Endothelial cell of umbilical vein (primary cell): ENCODE data around the gene USP12. TPM values are rescaled to one million over a fixed set of nuclear protein-coding genes. Genes with fewer than 3 reads are reported as not detected.

Experiments
- BruUV-seq: library from RNA; stranded (reverse); fragments of 400-500 nt; replicated peaks from 2 replicates; lab custom pipeline; 2021; lab: Mats Ljungman, UMichigan
- CTCF ChIA-PET: fragments of 300-600, 350-600 bp; sonication (Branson Sonifier 250); formaldehyde crosslinking; loops from one replicate; lab custom pipeline; 2021; ENCODE audit warnings: antibody characterized with exemption, inconsistent platforms; lab: Charles Lee
- POLR2A ChIA-PET: fragments of 300-600, 350-600 bp; sonication (Branson Sonifier 250); formaldehyde crosslinking; loops from one replicate; lab custom pipeline; 2021; ENCODE audit warnings: antibody characterized with exemption, inconsistent platforms; lab: Charles Lee
- DNase-seq: peaks from one replicate; pipeline ENCODE4 v3.0.0-alpha.2; 2011; ENCODE audit warnings: low read depth, low spot score
- FAIRE-seq: peaks from 2 replicates; lab custom pipeline; 2011; peaks lifted over from hg19 to GRCh38; lab: Jason Lieb, UNC
- H2AFZ ChIP-seq: 2 replicates; pipeline ENCODE4 v1.6.0; 2012; ENCODE audit warnings: low read depth, low read length, control low read depth, inconsistent platforms
- H3K27ac ChIP-seq: 2 replicates; pipeline ENCODE4 v1.5.1; 2011; ENCODE audit warnings: low read depth, mild to moderate bottlenecking, control low read depth, low read length, moderate library complexity; ENCODE audit not compliant: insufficient read depth
- H3K27me3 ChIP-seq, 2 experiments: 2 replicates each; pipeline versions ENCODE4 v1.6.0 to v1.6.1; 2011; ENCODE audit warnings: low read length in 2 of 2, mixed read lengths in 1 of 2; ENCODE audit not compliant: control insufficient read depth in 2 of 2, insufficient read depth in 2 of 2
- H3K36me3 ChIP-seq, 2 experiments: 2 replicates in 1 of 2; 3 replicates in 1 of 2; pipeline ENCODE4 v1.5.1; 2011; ENCODE audit warnings: low read length in 2 of 2, mild to moderate bottlenecking in 1 of 2, moderate library complexity in 1 of 2; ENCODE audit not compliant: control insufficient read depth in 2 of 2, insufficient read depth in 2 of 2; ENCODE audit errors: extremely low read depth in 1 of 2
- H3K4me1 ChIP-seq: 3 replicates; pipeline ENCODE4 v1.5.1; 2011; ENCODE audit warnings: mild to moderate bottlenecking, low read length; ENCODE audit not compliant: control insufficient read depth, insufficient read depth; ENCODE audit errors: extremely low read depth
- H3K4me2 ChIP-seq: 2 replicates; pipeline ENCODE4 v1.6.1; 2011; ENCODE audit warnings: low read length, control low read depth, mixed read lengths; ENCODE audit not compliant: insufficient read depth
- H3K4me3 ChIP-seq, 3 experiments: fragments of 200-600 bp in 1 of 3; sonication (generic), shearing (Covaris generic) in 1 of 3; replicated peaks in 1 of 3; 2 replicates each; pipeline ENCODE4 v1.5.1; 2011 to 2016; ENCODE audit warnings: control low read depth in 3 of 3, low read length in 3 of 3, mild to moderate bottlenecking in 2 of 3, inconsistent platforms in 1 of 3, low read depth in 1 of 3, moderate library complexity in 1 of 3; ENCODE audit not compliant: insufficient read depth in 1 of 3
- H3K79me2 ChIP-seq: 2 replicates; pipeline ENCODE4 v1.6.0; 2012; ENCODE audit warnings: low read length, inconsistent platforms; ENCODE audit not compliant: control insufficient read depth, insufficient read depth
- H3K9ac ChIP-seq: replicated peaks from 2 replicates; pipeline ENCODE3; 2011; ENCODE audit warnings: low read length, control low read depth; ENCODE audit not compliant: insufficient read depth; ENCODE audit errors: extremely low read depth
- H3K9me1 ChIP-seq: replicated peaks from 3 replicates; pipeline ENCODE4 v1.6.0; 2011; ENCODE audit warnings: mild to moderate bottlenecking, low read length; ENCODE audit not compliant: control insufficient read depth, insufficient read depth; ENCODE audit errors: extremely low read depth
- H3K9me3 ChIP-seq: replicated peaks from 2 replicates; pipeline ENCODE4 v1.5.1; 2012; ENCODE audit warnings: low read length, inconsistent platforms; ENCODE audit not compliant: control insufficient read depth, insufficient read depth
- H4K20me1 ChIP-seq: replicated peaks from 2 replicates; pipeline ENCODE3; 2011; ENCODE audit warnings: mild to moderate bottlenecking, low read length; ENCODE audit not compliant: control insufficient read depth, insufficient read depth; ENCODE audit errors: extremely low read depth
- CTCF ChIP-seq, 2 donors: IDR thresholded peaks; 1 replicate in 1 of 2; 2 replicates in 1 of 2; pipeline ENCODE4 v1.5.1; 2011; ENCODE audit warnings: low read length in 2 of 2, mild to moderate bottlenecking in 2 of 2, moderate library complexity in 2 of 2, control low read depth in 1 of 2, inconsistent platforms in 1 of 2, low read depth in 1 of 2; ENCODE audit not compliant: insufficient read depth in 1 of 2; ENCODE audit errors: extremely low read depth in 1 of 2
- EZH2 ChIP-seq: IDR thresholded peaks from 2 replicates; pipeline ENCODE4 v1.6.1; 2012; ENCODE audit warnings: borderline replicate concordance, low read depth, mild to moderate bottlenecking, moderate library complexity, low read length, inconsistent platforms; ENCODE audit not compliant: severe bottlenecking
- FOS ChIP-seq: IDR thresholded peaks from 2 replicates; pipeline ENCODE4 v1.6.1; 2011; ENCODE audit warnings: mild to moderate bottlenecking, low read length, moderate library complexity, borderline replicate concordance; ENCODE audit not compliant: insufficient read depth
- GATA2 ChIP-seq: IDR thresholded peaks from 2 replicates; pipeline ENCODE4 v1.7.0; 2011; ENCODE audit warnings: low read depth, mild to moderate bottlenecking, moderate library complexity, mixed read lengths, low read length; ENCODE audit not compliant: insufficient read length, insufficient read depth
- JUN ChIP-seq: IDR thresholded peaks from 2 replicates; pipeline ENCODE4 v1.6.1; 2011; ENCODE audit warnings: borderline replicate concordance, low read depth; ENCODE audit not compliant: insufficient read length, insufficient read depth
- MAX ChIP-seq: IDR thresholded peaks from 2 replicates; pipeline ENCODE4 v1.6.1; 2011; ENCODE audit not compliant: insufficient read depth, insufficient read length
- MYC ChIP-seq: IDR thresholded peaks from one replicate; pipeline ENCODE4 v1.6.1; 2011; ENCODE audit warnings: mild to moderate bottlenecking, low read depth, low read length
- POLR2A ChIP-seq: IDR thresholded peaks from 2 replicates; pipeline ENCODE4 v1.6.1; 2012; ENCODE audit warnings: low read depth, mild to moderate bottlenecking, control low read depth, low read length
- POLR2AphosphoS5 ChIP-seq: IDR thresholded peaks from 2 replicates; pipeline ENCODE4 v1.6.1; 2012; ENCODE audit warnings: low read depth, mild to moderate bottlenecking, control low read depth, low read length, moderate library complexity; ENCODE audit not compliant: insufficient read depth
- dilution Hi-C: fragments of 300-500 bp; cut with MboI; formaldehyde crosslinking; loops from one replicate; pipeline ENCODE4 v1.15.0; 2019; ENCODE audit warnings: low sequenced_read_pairs; ENCODE audit not compliant: extremely low pct_ligation_motif_present
- intact Hi-C: fragments of 100-400 bp; cut with micrococcal nuclease; formaldehyde crosslinking; loops from one replicate; pipeline ENCODE4 v1.10.0; 2022
- polyA plus RNA-seq, 4 experiments: library from polyadenylated mRNA; depleted of rRNA in 3 of 4; stranded (reverse) in 3 of 4; unstranded in 1 of 4; fragments of >200 nt; gene quantifications; 2 replicates each; pipeline versions ENCODE4 v1.2.1 to v1.2.3, GENCODE V29; 2011 to 2012; ENCODE audit warnings: missing spikeins in 1 of 4
- total RNA-seq: library from RNA; stranded (reverse); gene quantifications from 2 replicates; pipeline ENCODE4 v1.2.3, GENCODE V29; 2021

USP12 gene
- total and polyA plus RNA-seq, 2 donors (not counting 3 experiments of a cell fraction or from before 2014, with no cell fraction given): 6.2 to 33.4 TPM

- intact Hi-C loops (no loop called here), dilution Hi-C loops (no loop called here)
- Histone ChIP-seq H3K9me1 (no peaks in the 10 kb centered on the region), H3K4me1 (no peaks in the 10 kb centered on the region), H3K27ac (no peak overlapping the region), H3K4me3 (no peak overlapping the region), H3K79me2 (peaks cover 95% of the 10 kb centered on the region), H3K4me2 (no peak overlapping the region), H4K20me1 (peaks cover 14% of the 10 kb centered on the region), H3K9ac (no peak overlapping the region), H3K9me3 (no peaks in the 10 kb centered on the region), H3K27me3 (no peaks in the 10 kb centered on the region), H3K36me3 (no peaks in the 10 kb centered on the region), H2AFZ (no peak overlapping the region)
- FAIRE-seq: no peak
- TF ChIP-seq FOS (no peak), MAX (no peak), POLR2A (no peak), EZH2 (no peak)
- POLR2A ChIA-PET: no interaction called here
- no TSS peak for BruUV-seq
- CTCF ChIA-PET: interaction anchor here (0.9 kb wide), 1 partner anchor 18 kb away, joined by 3 read pairs; no protein-coding TSS in a partner anchor
- DNase-seq: no peak
Observed at GRCh38 chr13:27149702-27150101, 21.9 kb downstream of the USP12 start.

- Histone ChIP-seq H3K79me2 (peaks cover 93% of the 10 kb centered on the region), H3K27me3 (no peaks in the 10 kb centered on the region), H3K27ac (no peak overlapping the region), H4K20me1 (peaks cover 14% of the 10 kb centered on the region), H3K4me2 (no peak overlapping the region), H3K4me1 (no peaks in the 10 kb centered on the region), H3K4me3 (no peak overlapping the region), H3K9ac (no peak overlapping the region), H3K9me1 (no peaks in the 10 kb centered on the region), H3K36me3 (no peaks in the 10 kb centered on the region), H2AFZ (no peak overlapping the region), H3K9me3 (no peaks in the 10 kb centered on the region)
- TF ChIP-seq FOS (no peak), GATA2 (no peak), POLR2A (no peak), MAX (no peak), EZH2 (no peak), POLR2AphosphoS5 (no peak), MYC (no peak), JUN (no peak), CTCF (IDR thresholded peaks at IDR 0.05; ENCODE audit: extremely low read depth in 1 of 2, insufficient read depth in 1 of 2, low read depth in 1 of 2, low read length in 2 of 2) (no peak)
- CTCF ChIA-PET: interaction anchor here (0.9 kb wide), 1 partner anchor 18 kb away, joined by 3 read pairs; no protein-coding TSS in a partner anchor
- no peak for FAIRE-seq
- DNase-seq: no peak
- intact Hi-C loops: no loop called here
- no TSS peak for BruUV-seq
- POLR2A ChIA-PET: no interaction called here
- dilution Hi-C loops: no loop called here
Observed at GRCh38 chr13:27148900-27149299, 22.7 kb downstream of the USP12 start.
